Measurements from ENCODE around the gene CREB5. TPM values are rescaled to one million over a fixed set of nuclear protein-coding genes. Genes with fewer than 3 reads are reported as not detected.

The CREB5 gene
- total RNA-seq, 1 donor from 2014 or later: 25.7 TPM

- no peak for TF ChIP-seq CTCF (conservative IDR thresholded peaks at IDR 0.05; ENCODE audit: low read depth, low read length)
- DNase-seq (ENCODE audit: low read depth): no peak
- H3K4me3 ChIP-seq (ENCODE audit: low read depth, low read length): no peak overlapping the region
Measured at GRCh38 chr7:28681693-28682310, 269.5 kb downstream of the CREB5 start.

- DNase-seq (ENCODE audit: low read depth): no peak
- H3K4me3 ChIP-seq (ENCODE audit: low read depth, low read length): no peak overlapping the region
- TF ChIP-seq CTCF (conservative IDR thresholded peaks at IDR 0.05; ENCODE audit: low read depth, low read length): no peak
Measured at GRCh38 chr7:28682801-28683200, 270.5 kb downstream of the CREB5 start.

- peak overlapping the region; percentile 61 for H3K4me3 ChIP-seq (ENCODE audit: low read depth, low read length)
- TF ChIP-seq CTCF (conservative IDR thresholded peaks at IDR 0.05; ENCODE audit: low read depth, low read length): no peak
- no peak for DNase-seq (ENCODE audit: low read depth)
Measured at GRCh38 chr7:28684650-28685241, 272.4 kb downstream of the CREB5 start.

GRCh38 chr7:28685242-28685643, 272.9 kb downstream of the CREB5 start:
- no peak for TF ChIP-seq CTCF (conservative IDR thresholded peaks at IDR 0.05; ENCODE audit: low read depth, low read length)
- H3K4me3 ChIP-seq (ENCODE audit: low read depth, low read length): peak overlapping the region; percentile 61

GRCh38 chr7:28685644-28686417, 273.5 kb downstream of the CREB5 start:
- H3K4me3 ChIP-seq (ENCODE audit: low read depth, low read length): peak overlapping the region; percentile 61
- peak; percentile 96 for DNase-seq (ENCODE audit: low read depth)
- no peak for TF ChIP-seq CTCF (conservative IDR thresholded peaks at IDR 0.05; ENCODE audit: low read depth, low read length)

More at GRCh38 chr7:28685242-28685643, 272.9 kb downstream of the CREB5 start:
- DNase-seq (ENCODE audit: low read depth): no peak

- no peak for DNase-seq (ENCODE audit: low read depth)
Measured at GRCh38 chr7:28686418-28686800, 274.1 kb downstream of the CREB5 start.

More at GRCh38 chr7:28686418-28686800, 274.1 kb downstream of the CREB5 start:
- peak overlapping the region; percentile 61 for H3K4me3 ChIP-seq (ENCODE audit: low read depth, low read length)
- TF ChIP-seq CTCF (conservative IDR thresholded peaks at IDR 0.05; ENCODE audit: low read depth, low read length): no peak
